Pulmonary artery endothelial cell (primary cell): Measurements from ENCODE around the gene EID3. TPM values are rescaled to one million over a fixed set of nuclear protein-coding genes. Genes with fewer than 3 reads are reported as not detected.
"Not testable (repeated sequence)": the region's sequence is repeated elsewhere in the genome, so short reads cannot be mapped to it uniquely, and the experiment has no call there.

Source experiments
- DNase-seq: peaks from one replicate; pipeline ENCODE4 v3.0.0-alpha.2; 2011; ENCODE audit warnings: low read depth, low spot score
- total RNA-seq: library from RNA; depleted of rRNA; stranded (reverse); fragments of >200 nt; gene quantifications from 2 replicates; pipeline ENCODE4 v1.2.3, GENCODE V29; 2014

EID3 gene
- 5.1 and 11.7 TPM in 2 replicates for total RNA-seq

DNA sequence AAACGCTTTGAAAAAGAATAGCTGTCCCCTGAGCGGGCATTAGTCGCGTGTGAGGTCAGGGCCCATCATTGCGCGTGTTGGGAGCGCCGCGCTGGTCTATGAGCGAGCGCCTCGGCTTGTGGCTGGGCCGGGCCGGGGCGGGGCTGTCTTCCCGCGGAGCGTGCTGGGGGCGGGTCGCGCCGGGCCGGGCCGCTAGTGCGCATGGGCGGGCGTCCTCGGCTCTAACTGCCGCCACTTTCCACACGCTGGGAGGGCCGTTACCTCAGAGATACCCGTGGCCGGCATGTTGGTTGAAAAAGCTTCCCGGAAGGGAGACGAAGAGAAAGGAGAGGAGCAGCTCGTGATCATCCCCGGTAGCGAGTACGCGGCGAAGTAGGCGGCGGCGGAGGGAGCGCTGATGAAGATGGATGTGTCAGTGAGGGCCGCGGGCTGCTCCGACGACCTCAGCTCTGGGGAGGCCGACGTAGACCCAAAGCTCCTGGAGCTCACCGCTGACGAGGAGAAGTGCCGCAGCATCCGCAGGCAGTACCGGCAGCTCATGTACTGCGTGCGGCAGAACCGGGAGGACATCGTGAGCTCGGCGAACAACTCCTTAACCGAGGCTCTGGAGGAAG, at the start of gene EID3:
Gene EID3, plus strand, starts transcription at position 202 of the 614 bp plus-strand sequence. Its CDS starts 196 bp downstream, at position 398.
- no peak for DNase-seq

DNA sequence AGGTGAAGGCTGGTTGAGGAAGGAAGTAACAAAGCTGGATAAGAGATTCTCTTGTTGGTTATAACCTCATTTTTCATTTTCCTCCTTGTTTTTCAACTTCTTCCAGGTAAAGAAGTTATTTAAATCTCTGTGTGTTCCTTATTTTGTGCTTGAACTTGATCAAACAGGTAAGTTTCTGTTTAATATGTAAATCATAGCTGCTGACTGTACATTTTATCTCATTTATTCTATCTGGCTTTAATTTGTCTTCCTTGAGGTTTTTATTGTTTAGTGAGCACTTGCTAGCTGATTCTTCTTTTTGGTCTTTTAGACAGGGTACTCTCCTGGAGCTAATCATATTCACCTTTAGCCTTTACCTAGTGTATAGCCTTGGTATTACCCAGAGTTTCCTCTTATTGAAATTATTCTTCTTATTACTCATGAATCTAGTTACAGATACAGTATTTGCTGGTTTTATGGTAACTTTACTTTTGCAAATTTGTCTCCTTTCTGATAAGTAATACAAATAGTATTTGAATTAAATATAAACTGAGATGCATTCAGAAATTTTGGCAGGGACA, 45.5 kb upstream of the EID3 start:
- DNase-seq, result no peak

DNA sequence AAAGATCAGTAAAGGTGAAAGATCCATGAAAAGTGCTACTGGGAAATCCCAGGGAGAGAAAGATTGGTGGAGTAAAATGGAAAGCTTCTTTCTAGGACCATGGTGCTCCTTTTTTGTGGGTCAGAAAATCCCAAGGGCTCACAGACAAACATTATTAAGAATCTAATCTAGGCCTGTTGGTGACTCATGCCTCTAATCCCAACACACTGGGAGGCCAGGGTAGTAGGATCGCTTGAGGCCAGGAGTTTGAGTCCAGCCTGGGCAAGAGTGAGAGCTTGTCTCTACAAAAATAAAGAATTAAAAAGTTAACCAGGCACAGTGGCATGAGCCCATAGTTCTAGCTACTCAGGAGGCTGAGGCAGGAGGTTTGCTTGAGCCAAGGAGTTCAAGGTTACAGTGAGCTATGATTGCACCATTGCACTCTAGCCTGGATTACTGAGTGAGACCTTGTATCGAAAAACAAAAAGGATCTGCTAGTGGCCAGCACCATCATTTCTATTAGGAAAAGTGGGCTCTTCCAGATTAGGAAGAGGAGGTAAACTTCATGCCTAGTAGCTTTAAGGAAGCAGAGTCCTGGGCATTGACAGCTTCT, 45.0 kb upstream of the EID3 start:
- DNase-seq, result no peak

DNA sequence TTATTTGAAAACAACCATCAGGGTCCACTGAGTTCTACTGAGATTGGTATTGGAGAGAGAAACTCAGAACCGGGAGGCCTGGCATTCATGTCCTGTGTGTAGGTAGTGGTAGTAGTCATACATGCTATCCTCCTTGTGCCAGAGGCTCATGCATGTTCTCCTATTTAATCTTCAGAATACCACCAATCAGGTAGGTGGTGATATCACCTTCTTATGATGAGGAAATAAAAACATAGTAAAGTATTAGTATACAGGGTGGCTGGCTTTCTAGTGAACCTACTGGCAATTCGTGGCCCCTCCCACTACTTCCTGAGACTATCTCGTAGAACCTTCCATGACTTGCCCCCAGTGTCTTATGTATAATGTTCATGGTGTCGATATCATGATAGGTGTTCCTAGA, 40.5 kb upstream of the EID3 start:
- no peak for DNase-seq

DNA sequence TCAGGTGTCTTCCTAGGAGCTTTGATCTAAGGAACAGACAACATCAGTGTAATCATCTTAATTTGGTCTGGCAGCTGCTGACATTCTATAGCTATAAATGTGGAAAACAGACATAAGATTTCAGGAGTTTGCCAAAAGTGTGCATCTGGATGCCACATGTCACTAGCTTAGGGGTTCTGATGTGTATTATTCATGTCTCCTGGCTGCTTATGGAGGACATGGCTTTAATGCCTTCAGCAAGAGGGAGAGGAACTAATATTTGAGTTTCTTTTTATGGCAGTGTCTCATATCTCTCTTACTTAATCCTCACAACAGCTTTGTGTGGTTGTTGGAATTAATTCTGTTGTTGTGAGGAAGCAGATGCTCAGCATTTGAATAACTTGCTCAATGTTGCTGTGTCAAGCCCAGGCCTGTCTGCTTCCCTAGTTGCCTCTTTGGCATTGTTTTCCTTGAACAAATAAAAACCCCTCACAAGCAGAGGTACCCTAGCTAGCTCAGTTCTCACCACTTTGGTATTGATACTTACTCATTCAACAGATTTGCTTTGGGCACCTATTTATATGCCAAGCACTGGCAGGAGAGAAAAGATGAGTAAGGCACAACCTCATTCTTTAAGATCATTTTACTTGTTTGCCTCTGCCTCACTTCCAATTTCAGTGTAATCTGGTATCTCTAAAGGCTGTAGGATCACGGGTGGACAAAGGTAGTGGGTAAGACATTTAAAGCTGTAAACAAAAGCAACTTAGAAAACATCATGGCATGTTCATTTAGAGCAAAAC, 39.8 kb upstream of the EID3 start:
- DNase-seq, result no peak

DNA sequence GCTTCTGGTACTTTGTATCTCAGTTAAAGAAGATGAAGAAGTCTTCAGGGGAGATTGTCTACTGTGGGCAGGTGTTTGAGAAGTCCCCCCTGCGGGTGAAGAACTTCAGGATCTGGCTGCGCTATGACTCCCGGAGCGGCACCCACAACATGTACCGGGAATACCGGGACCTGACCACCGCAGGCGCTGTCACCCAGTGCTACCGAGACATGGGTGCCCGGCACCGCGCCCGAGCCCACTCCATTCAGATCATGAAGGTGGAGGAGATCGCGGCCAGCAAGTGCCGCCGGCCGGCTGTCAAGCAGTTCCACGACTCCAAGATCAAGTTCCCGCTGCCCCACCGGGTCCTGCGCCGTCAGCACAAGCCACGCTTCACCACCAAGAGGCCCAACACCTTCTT, 38.1 kb upstream of the EID3 start:
- DNase-seq, result not testable (repeated sequence)

DNA sequence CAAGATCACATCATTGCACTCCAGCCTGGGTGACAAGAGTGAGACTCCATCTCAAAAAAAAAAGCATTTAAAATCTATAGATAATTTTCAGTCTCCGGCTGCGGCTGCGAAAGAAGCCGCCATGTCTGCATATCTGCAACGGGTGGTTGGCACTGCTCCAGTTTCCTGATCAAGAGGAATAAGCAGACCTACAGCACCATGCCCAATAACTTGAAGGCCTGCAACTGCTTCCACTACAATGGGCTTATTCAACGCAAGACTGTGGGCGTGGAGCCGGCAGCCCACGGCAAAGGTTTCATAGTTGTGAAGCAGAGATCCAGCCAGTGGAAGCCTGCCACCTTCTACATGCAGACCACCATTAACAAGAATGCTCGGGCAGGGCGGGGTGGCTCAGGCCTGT, 30.6 kb upstream of the EID3 start:
- no peak for DNase-seq

DNA sequence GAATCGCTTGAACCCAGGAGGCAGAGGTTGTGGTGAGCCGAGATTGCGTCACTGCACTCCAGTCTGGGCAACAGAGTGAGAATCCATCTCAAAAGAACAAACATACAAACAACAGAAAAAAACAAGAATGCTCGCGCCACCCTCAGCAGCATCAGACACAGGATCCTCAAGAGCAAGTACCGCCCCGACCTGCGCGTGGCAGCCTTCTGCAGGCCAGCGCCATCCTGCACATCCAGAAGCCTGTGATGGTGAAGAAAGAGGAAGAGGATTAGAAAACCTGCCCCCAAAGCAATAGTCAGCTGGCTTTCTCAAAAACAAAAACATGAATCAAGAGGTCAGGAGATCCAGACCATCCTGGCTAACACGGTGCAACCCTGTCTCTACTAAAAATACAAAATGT, 30.0 kb upstream of the EID3 start:
- no peak for DNase-seq

DNA sequence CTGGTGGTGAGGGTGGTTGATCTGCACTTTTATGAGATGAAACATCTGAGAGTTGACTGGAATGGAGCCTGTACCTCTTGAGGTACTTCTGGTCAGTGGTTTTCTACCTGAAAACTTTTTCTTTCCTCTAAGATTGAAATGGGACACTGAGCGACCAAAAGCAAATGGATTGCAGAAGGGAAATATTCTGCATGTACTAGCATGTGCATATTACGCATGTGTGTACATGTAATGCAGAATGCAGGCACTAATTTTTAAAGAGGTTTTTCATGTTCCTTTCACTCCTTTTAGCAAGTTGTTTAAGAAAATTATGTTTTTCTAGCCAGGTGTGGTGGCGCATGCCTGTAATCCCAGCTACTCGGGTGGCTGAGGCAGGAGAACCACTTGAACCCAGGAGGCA, 28.7 kb upstream of the EID3 start:
- DNase-seq, result no peak

DNA sequence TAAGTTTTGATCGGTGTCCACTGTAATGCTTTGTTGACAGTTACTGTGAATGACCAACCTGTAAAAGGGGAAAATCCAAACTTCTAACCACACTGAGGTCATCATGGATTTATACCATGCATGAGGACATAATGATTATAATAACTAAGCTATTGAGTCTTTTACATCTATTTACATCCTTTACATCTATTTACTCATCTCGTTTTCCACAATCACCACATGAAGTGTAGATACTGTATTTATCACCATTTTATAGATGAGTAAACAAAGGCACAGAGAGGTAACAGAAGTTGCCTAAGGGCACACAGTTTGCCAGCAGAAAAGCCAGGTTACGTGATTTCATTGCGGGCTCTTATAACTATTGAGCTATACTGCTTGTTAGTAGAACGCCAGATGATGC, 27.9 kb upstream of the EID3 start:
- no peak for DNase-seq

DNA sequence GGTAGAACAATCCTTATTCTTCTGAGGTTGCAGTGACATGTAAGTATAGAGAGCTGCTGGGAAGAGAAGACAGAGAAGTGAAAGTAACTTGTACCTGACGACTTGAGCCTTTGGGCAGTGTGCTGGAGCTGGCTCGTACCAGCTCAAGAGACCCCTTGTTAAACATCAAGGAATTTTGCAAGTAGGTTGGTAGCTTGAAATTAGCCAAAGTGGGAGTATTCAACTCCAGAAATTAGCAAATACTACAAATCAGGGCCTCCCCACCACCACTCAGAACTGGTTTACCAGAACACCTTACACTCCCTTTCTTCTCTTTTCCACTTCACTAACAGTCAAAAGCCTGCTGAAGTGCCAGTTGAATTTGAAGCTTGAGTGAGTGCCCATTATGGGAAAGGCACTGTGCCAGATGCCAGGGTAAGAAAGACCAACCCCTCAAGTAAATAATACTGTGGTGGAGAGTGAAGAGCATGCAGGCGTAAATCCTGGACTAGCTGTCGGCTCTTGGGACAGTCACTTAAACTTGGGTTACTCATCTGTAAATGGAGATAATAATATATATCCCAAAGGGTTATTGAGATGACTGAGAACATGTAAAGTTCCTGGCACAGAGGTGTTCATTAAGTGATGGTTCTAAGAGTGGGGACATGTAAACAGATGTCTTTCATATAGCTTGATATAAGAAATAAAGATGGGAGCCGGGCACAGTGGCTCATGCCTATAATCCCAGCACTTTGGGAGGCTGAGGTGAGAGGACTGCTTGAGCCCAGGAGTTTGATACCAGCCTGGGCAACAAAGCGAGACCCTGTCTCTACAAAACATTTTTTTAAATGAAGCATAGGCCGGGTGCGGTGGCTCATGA, 27.0 kb upstream of the EID3 start:
- DNase-seq, result no peak

DNA sequence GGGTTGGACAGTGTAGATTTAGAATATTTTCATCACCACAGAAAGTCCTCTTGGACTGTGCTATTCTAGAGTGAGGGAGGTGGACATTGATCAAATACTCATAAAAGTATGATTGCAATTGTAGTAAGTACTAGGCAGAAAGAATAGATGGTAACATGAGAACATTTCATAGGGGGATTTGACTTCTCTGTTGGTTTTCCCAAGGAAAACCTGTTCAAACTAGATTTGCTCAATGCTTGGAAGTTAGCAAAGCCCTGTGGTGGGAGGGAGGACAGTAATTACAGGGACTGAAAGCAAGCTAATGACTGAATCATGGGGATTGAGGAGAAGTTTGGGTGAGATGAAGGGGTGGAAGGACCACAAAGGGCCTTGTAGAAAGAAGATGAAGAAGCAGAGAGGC, 24.4 kb upstream of the EID3 start:
- DNase-seq, result no peak

DNA sequence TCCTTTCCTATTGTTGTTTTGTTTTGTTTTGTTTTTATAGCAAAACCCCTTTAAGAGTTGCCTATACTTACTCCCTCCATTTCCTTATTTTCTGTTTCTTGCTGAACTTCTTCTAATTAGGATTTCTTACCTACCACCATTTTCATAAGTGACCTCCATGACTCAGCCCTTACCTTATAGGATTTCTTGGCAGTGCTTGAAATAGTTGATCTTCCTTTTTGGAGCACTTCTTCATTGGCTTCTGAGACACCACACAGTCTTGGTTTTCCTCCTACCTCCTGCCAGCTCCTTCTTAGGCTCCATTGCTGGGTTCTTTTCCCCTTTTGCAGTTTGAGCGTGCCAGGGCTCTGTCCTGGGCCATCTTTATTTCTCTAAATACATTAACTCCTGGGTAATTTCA, 23.4 kb upstream of the EID3 start:
- DNase-seq, result no peak

DNA sequence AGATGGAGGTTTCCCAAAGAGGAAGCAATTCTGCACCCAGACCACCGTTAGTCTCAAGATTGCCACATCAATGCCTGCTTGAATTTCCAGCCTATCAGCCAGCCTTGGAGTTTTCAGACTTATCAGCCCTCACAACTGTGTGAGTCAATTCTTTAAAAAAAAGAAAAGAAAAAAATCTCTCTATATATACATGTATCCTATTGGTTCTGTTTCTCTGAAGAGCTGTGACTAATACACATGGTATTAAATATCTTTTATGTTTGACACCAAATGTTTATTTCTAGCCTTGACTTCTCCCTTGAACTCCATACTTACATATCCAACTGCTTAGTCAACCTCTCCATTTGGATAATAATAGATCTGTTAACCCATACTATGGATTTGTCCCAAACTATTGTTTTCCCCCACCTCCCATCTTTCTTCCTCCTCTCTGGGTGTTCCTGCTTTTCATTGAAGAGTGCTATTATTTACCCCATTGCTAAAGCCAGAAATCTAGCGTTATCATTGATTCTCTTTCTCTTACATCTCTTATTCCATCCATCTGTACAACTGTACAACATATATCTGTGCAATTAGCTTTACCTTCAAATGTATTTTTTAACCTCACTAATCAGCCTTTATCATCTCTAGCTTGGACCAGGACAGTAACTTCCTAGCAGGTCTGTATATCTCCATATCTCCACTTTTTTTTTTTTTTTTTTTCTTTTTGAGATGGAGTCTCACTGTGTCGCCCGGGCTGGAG, 22.7 kb upstream of the EID3 start:
- DNase-seq, result no peak

DNA sequence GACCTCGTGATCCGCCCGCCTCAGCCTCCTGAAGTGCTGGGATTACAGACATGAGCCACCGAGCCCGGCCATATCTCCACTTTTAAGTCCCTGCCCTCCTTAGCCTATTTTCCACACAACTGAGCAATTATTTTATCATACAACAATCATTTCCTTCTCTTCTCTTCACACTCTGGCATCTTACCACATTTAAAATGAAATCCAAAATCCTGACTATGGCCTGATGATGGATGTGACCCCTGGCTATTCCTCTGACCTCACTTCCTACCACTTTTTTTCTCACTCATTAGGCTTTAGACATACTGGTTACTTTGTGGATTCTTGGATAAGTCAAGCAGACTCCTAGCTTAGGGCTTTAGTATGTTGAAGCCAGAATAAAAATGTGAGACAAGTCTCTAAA, 21.9 kb upstream of the EID3 start:
- no peak for DNase-seq

DNA sequence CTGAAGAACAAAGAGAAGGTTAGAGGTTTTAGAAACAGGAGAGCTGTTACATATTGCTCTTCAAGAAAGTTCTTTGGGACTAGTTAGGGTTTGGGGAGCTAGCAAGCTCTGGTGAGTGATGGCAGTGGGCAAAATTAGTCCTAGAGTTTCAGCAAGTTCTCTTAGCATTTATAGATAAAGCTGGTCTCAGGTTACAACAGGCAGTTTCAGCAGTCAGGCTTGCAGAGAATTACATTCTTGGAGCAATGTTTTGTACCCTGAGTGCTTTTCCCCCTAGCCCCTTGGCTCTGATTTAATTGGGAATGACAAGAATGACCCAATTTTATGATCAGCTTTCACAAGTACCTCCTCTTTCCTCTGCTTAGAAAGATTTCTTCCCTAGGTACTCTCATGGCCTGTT, 21.4 kb upstream of the EID3 start:
- DNase-seq, result no peak

DNA sequence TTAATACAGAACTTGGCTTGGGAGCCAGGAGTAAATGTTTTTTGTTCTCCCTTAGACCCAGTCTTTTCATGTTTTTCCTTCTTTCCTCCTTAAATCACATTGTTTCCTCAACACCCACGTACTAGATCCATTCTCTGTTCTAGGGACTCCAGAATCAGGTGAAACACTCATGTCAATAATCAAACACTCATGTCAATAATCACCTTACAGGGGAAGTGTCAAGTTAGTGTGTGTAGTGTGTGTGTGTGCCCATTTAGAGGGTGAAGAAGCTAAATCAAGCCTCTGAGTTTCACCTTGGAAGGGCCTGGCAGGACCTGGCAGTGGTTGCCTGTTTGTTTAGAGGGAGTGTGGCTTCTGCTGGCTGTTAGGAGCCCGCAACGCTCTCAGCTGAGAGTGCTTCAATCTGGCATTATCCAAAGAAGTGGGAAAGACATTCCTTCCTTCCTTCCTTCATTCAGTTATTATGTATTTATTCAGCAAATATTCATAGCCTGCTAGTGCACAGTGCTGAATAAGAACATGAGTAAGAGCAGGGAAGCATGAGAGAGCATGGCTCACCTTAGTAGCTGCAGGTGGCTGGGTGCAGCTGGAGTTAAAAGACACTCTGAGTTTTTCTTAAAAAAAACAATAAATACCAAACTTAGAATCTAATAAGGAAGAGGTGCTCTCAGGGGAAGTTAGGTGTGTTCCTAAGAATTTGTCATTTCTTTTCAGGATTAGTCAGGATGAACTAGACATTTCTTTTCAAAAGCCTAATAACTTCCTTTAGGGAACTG, 17.6 kb upstream of the EID3 start:
- DNase-seq, result no peak

DNA sequence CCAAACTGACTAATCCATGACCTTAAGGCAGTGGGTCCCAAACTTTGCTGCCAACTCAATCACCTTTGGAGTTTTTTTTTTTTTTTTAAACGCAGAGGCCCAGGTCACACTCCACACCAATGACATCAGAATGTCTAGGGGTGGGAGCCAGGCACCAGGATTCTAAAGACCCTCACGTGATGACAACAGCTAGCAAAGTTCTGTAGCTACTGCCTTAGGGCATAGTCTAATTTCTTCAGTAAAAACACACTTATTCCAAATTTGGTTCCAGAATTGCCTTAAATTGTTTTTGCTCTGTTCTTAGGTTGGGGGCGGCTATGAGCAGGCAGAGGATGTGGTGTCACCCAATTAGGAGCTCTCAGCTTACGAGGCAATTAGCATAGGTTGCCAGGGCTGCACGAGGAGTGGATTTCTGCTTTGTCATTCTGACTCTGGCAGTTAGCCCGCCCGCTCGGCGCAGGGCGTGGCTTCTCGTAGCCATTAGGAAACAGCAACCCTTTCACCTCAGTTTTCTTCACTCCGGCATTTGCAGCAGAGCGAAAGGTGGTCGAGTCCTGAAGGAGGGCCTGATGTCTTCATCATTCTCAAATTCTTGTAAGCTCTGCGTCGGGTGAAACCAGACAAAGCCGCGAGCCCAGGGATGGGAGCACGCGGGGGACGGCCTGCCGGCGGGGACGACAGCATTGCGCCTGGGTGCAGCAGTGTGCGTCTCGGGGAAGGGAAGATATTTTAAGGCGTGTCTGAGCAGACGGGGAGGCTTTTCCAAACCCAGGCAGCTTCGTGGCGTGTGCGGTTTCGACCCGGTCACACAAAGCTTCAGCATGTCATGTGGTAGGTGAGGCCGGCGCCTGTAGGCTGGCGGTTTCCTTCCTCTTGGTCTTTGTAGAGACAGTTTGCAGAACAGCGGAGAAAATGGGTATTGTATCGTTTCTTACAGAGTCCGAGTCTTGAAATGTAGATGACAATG, 16.7 kb upstream of the EID3 start:
- DNase-seq, result peak; percentile 97
